GM10248 (cell line): ENCODE data around the gene SCARB1.

Experiments used
- CTCF ChIA-PET: fragments of 300-600 bp; sonication (Branson Sonifier 250); formaldehyde crosslinking; extraction: SDS; loops from one replicate; lab custom pipeline; 2021; ENCODE audit warnings: antibody characterized with exemption; lab: Yijun Ruan, JAX
- POLR2A ChIA-PET: fragments of 350-650 bp; sonication (Branson Sonifier 250); formaldehyde crosslinking; extraction: SDS; loops from one replicate; lab custom pipeline; 2020; ENCODE audit warnings: antibody characterized with exemption; lab: Yijun Ruan, JAX
- DNase-seq: peaks from one replicate; pipeline ENCODE4 v3.0.0; 2012; ENCODE audit errors: extremely low spot score
- TF ChIP-seq, protein P1 (sequence below): IDR thresholded peaks from 2 replicates; pipeline ENCODE4 v1.5.1; 2012; ENCODE audit warnings: mild to moderate bottlenecking, low read depth; ENCODE audit errors: extremely low read depth, missing control alignments, control extremely low read depth

SCARB1 gene

GRCh38 chr12:124780336-124780735, 83.3 kb downstream of the SCARB1 start:
- CTCF ChIA-PET, result no interaction called here
- POLR2A ChIA-PET, result no interaction called here
- TF ChIP-seq, protein P1, sequence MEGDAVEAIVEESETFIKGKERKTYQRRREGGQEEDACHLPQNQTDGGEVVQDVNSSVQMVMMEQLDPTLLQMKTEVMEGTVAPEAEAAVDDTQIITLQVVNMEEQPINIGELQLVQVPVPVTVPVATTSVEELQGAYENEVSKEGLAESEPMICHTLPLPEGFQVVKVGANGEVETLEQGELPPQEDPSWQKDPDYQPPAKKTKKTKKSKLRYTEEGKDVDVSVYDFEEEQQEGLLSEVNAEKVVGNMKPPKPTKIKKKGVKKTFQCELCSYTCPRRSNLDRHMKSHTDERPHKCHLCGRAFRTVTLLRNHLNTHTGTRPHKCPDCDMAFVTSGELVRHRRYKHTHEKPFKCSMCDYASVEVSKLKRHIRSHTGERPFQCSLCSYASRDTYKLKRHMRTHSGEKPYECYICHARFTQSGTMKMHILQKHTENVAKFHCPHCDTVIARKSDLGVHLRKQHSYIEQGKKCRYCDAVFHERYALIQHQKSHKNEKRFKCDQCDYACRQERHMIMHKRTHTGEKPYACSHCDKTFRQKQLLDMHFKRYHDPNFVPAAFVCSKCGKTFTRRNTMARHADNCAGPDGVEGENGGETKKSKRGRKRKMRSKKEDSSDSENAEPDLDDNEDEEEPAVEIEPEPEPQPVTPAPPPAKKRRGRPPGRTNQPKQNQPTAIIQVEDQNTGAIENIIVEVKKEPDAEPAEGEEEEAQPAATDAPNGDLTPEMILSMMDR, result no peak
- no peak for DNase-seq

- TF ChIP-seq, protein P1, result no peak
- peak; percentile 66 for DNase-seq
- POLR2A ChIA-PET, result no interaction called here
- CTCF ChIA-PET, result interaction anchor here (0.8 to 1.0 kb wide), 2 partner anchors 122 to 127 kb away, joined by 3 read pairs; no protein-coding TSS in a partner anchor
Measured at GRCh38 chr12:124779161-124780141, 84.2 kb downstream of the SCARB1 start.

DNA sequence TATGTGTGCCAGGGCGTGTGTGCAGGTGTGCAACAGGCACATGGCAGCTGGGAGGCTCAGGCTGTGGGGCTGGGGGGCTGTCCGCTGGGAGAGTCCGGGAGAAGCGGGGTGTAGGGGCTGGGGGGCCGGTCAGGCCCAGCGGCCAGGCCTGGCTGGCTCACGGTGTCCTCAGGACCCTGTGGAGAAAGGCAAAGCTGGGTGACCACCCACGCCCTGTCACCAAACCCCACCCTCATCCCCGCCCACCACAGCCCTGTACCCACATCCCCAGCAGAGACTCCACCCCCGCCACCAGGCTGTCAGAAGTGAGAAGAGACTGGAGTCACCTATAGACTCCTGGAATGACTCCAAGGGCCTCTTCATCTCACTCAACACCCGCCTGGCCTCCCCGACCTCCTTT, 85.3 kb downstream of the SCARB1 start:
- CTCF ChIA-PET, result interaction anchor here (0.8 to 1.0 kb wide), 2 partner anchors 124 to 128 kb away, joined by 3 read pairs; no protein-coding TSS in a partner anchor

GRCh38 chr12:124777399-124778372, 86.0 kb downstream of the SCARB1 start:
- CTCF ChIA-PET, result interaction anchor here (0.9 kb wide), 1 partner anchor 18 kb away, joined by 3 read pairs; no protein-coding TSS in a partner anchor
- TF ChIP-seq, protein P1, result no peak
- POLR2A ChIA-PET, result no interaction called here
- DNase-seq, result no peak

More for the DNA sequence above, 85.3 kb downstream of the SCARB1 start:
- DNase-seq, result peak; percentile 57
- POLR2A ChIA-PET, result no interaction called here
- TF ChIP-seq, protein P1, result no peak

GRCh38 chr12:124776125-124776513, 87.5 kb downstream of the SCARB1 start:
- DNase-seq, result no peak
- TF ChIP-seq, protein P1, result no peak
- POLR2A ChIA-PET, result no interaction called here
- CTCF ChIA-PET, result no interaction called here
